AG04450 (cell line): ENCODE results near the gene ATF2. TPM values are rescaled to one million over a fixed set of nuclear protein-coding genes. Genes with fewer than 3 reads are reported as not detected.
A peak's percentile ranks its signal among the peaks of the same experiment; 100 is the strongest.
"Not testable (repeated sequence)": the region's sequence is repeated elsewhere in the genome, so short reads cannot be mapped to it uniquely, and the experiment has no call there.

Experiments used
- CTCF ChIA-PET: fragments of 300-600, 350-600 bp; formaldehyde crosslinking; extraction: SDS; loops from one replicate; lab custom pipeline; 2022; ENCODE audit warnings: antibody characterized with exemption, inconsistent platforms; lab: Charles Lee
- POLR2A ChIA-PET: fragments of 350-600 bp; formaldehyde crosslinking; extraction: SDS; loops from one replicate; lab custom pipeline; 2021; ENCODE audit warnings: antibody characterized with exemption, inconsistent platforms; lab: Yijun Ruan, JAX
- DNase-seq: peaks from one replicate; pipeline ENCODE4 v3.0.0-alpha.2; 2011; ENCODE audit warnings: low read depth, low spot score
- H3K27ac ChIP-seq: one replicate; pipeline ENCODE4 v1.5.1; 2012; ENCODE audit warnings: low read depth, low read length, control low read depth
- H3K27me3 ChIP-seq: one replicate; pipeline ENCODE4 v1.6.0; 2012; ENCODE audit warnings: low read length; ENCODE audit not compliant: control insufficient read depth, insufficient read depth
- H3K4me3 ChIP-seq: 2 replicates; pipeline ENCODE4 v1.5.1; 2011; ENCODE audit warnings: mild to moderate bottlenecking, low read depth, low read length, control low read depth
- H3K9me3 ChIP-seq: 2 replicates; pipeline ENCODE4 v1.5.1; 2012; ENCODE audit warnings: low read length; ENCODE audit not compliant: control insufficient read depth, insufficient read depth
- CTCF ChIP-seq: IDR thresholded peaks from 2 replicates; pipeline ENCODE4 v1.5.1; 2011; ENCODE audit warnings: low read depth, low read length, control low read depth, inconsistent platforms
- polyA plus RNA-seq: library from polyadenylated mRNA; depleted of rRNA; stranded (reverse); fragments of >200 nt; gene quantifications from 2 replicates; pipeline ENCODE4 v1.2.3, GENCODE V29; 2011

Gene ATF2
- polyA plus RNA-seq, 1 experiment = 70.1 TPM

- ChIA-PET CTCF (interaction anchor here (0.5 to 1.5 kb wide), 3 partner anchors 9 to 1359 kb away, joined by 3 to 11 read pairs (median 3); no protein-coding TSS in a partner anchor), POLR2A (interaction anchor here (0.7 kb wide), 1 partner anchor 71 kb away, joined by 4 read pairs; no protein-coding TSS in a partner anchor)
- H3K9me3 ChIP-seq = no peaks in the 10 kb centered on the region
- H3K27me3 ChIP-seq = no peaks in the 10 kb centered on the region
- peak; percentile 78 for DNase-seq
- no peak overlapping the region for H3K4me3 ChIP-seq
- no peak for TF ChIP-seq CTCF
- no peak overlapping the region for H3K27ac ChIP-seq
Observed at GRCh38 chr2:175097297-175097696, 70.7 kb downstream of the ATF2 start.

- H3K27me3 ChIP-seq, CTCF ChIA-PET, H3K4me3 ChIP-seq, DNase-seq, POLR2A ChIA-PET, H3K9me3 ChIP-seq, H3K27ac ChIP-seq: not testable (repeated sequence)
Observed at GRCh38 chr2:175084117-175084516, 83.9 kb downstream of the ATF2 start.

- H3K4me3 ChIP-seq = no peak overlapping the region
- ChIA-PET POLR2A (no interaction called here), CTCF (interaction anchor here (0.6 to 1.4 kb wide), 3 partner anchors 69 to 1471 kb away, joined by 3 to 7 read pairs (median 3); no protein-coding TSS in a partner anchor)
- H3K9me3 ChIP-seq = no peaks in the 10 kb centered on the region
- TF ChIP-seq CTCF = no peak
- no peak overlapping the region for H3K27ac ChIP-seq
- H3K27me3 ChIP-seq = no peaks in the 10 kb centered on the region
- no peak for DNase-seq
Observed at GRCh38 chr2:175080479-175080878, 87.5 kb downstream of the ATF2 start.

- no peaks in the 10 kb centered on the region for H3K9me3 ChIP-seq
- DNase-seq = no peak
- H3K27ac ChIP-seq = no peak overlapping the region
- no peak overlapping the region for H3K4me3 ChIP-seq
- ChIA-PET POLR2A (no interaction called here), CTCF (no interaction called here)
- no peak for TF ChIP-seq CTCF
- no peaks in the 10 kb centered on the region for H3K27me3 ChIP-seq
Observed at GRCh38 chr2:175076272-175076671, 91.7 kb downstream of the ATF2 start.

GRCh38 chr2:175074478-175074877 is 93.5 kb downstream of the ATF2 start:
- POLR2A ChIA-PET = no interaction called here

More at GRCh38 chr2:175074478-175074877, 93.5 kb downstream of the ATF2 start:
- DNase-seq = no peak
- Histone ChIP-seq H3K27ac (no peak overlapping the region), H3K9me3 (no peaks in the 10 kb centered on the region), H3K4me3 (no peak overlapping the region), H3K27me3 (no peaks in the 10 kb centered on the region)
- TF ChIP-seq CTCF = no peak
- CTCF ChIA-PET = interaction anchor here (1.0 kb wide), 1 partner anchor 377 kb away, joined by 4 read pairs; no protein-coding TSS in a partner anchor
